Neural progenitor cell (in vitro differentiated cells): ENCODE data around the gene FANCG. TPM values are rescaled to one million over a fixed set of nuclear protein-coding genes. Genes with fewer than 3 reads are reported as not detected.

ENCODE experiments used
- DNase-seq: peaks from one replicate; pipeline ENCODE4 v3.0.0-alpha.2; 2016; ENCODE audit warnings: low spot score
- H2AFZ ChIP-seq: fragments of 200-600 bp; sonication (generic); replicated peaks from 2 replicates; pipeline ENCODE4 v1.6.1; 2016; ENCODE audit warnings: antibody characterized with exemption
- H3F3A ChIP-seq: fragments of 200-600 bp; sonication (generic); 2 replicates; pipeline ENCODE4 v1.6.1; 2016; ENCODE audit warnings: antibody characterized with exemption, low read depth
- H3K27ac ChIP-seq: fragments of 200-600 bp; sonication (generic); 2 replicates; pipeline ENCODE4 v1.5.1; 2016; ENCODE audit warnings: mild to moderate bottlenecking
- H3K27me3 ChIP-seq: fragments of 200-600 bp; sonication (generic); 2 replicates; pipeline ENCODE4 v1.6.1; 2016; ENCODE audit warnings: mild to moderate bottlenecking, moderate library complexity
- H3K36me3 ChIP-seq: fragments of 200-600 bp; sonication (generic); 2 replicates; pipeline ENCODE4 v1.5.1; 2016
- H3K4me1 ChIP-seq: fragments of 200-600 bp; sonication (generic); 2 replicates; pipeline ENCODE4 v1.6.1; 2016; ENCODE audit warnings: mixed run types
- H3K4me2 ChIP-seq: fragments of 200-600 bp; sonication (generic); 2 replicates; pipeline ENCODE4 v1.6.1; 2016
- H3K4me3 ChIP-seq: fragments of 200-600 bp; sonication (generic); 2 replicates; pipeline ENCODE4 v1.5.1; 2016
- H3K79me2 ChIP-seq: fragments of 200-600 bp; sonication (generic); 2 replicates; pipeline ENCODE4 v1.6.1; 2016; ENCODE audit warnings: low read depth
- H3K9ac ChIP-seq: fragments of 200-600 bp; sonication (generic); 2 replicates; pipeline ENCODE4 v1.6.1; 2016
- H3K9me3 ChIP-seq: fragments of 200-600 bp; sonication (generic); 2 replicates; pipeline ENCODE4 v1.5.1; 2016; ENCODE audit warnings: low read depth
- H4K20me1 ChIP-seq: fragments of 200-600 bp; sonication (generic); 2 replicates; pipeline ENCODE4 v1.6.1; 2016; ENCODE audit warnings: low read depth
- H3K27ac Mint-ChIP-seq: 3 replicates; pipeline ENCODE4 v1.8.0; 2021; ENCODE audit warnings: mixed read lengths
- H3K27me3 Mint-ChIP-seq: 2 replicates; pipeline ENCODE4 v1.8.0; 2022; ENCODE audit warnings: low read depth, mild to moderate bottlenecking, inconsistent platforms, moderate library complexity, mixed read lengths; ENCODE audit not compliant: insufficient read depth
- H3K36me3 Mint-ChIP-seq: 3 replicates; pipeline ENCODE4 v1.8.0; 2021; ENCODE audit warnings: mixed read lengths
- H3K4me1 Mint-ChIP-seq: 3 replicates; pipeline ENCODE4 v1.8.0; 2021; ENCODE audit warnings: mixed read lengths
- H3K4me3 Mint-ChIP-seq: 3 replicates; pipeline ENCODE4 v1.8.0; 2021; ENCODE audit warnings: mild to moderate bottlenecking, moderate library complexity, mixed read lengths
- H3K9me3 Mint-ChIP-seq: 3 replicates; pipeline ENCODE4 v1.8.0; 2020; ENCODE audit warnings: mixed read lengths
- EZH2 ChIP-seq: fragments of 200-600 bp; sonication (generic); IDR thresholded peaks from 2 replicates; pipeline ENCODE4 v1.6.1; 2017; ENCODE audit warnings: antibody characterized with exemption, mild to moderate bottlenecking, moderate library complexity
- EZH2phosphoT487 ChIP-seq: fragments of 200-600 bp; sonication (generic); IDR thresholded peaks from 2 replicates; pipeline ENCODE4 v1.6.1; 2017; ENCODE audit warnings: antibody characterized with exemption
- total RNA-seq: library from RNA; depleted of rRNA; stranded (reverse); fragments of >200 nt; gene quantifications from 2 replicates; pipeline ENCODE4 v1.2.3, GENCODE V29; 2015; ENCODE audit warnings: low replicate concordance
- TF ChIP-seq, protein P1 (sequence below): fragments of 200-600 bp; sonication (generic); IDR thresholded peaks from 2 replicates; pipeline ENCODE4 v1.5.1; 2017; ENCODE audit warnings: antibody characterized with exemption, mild to moderate bottlenecking

The FANCG gene
- total RNA-seq, 1 donor from 2014 or later: 89.4 TPM

DNA sequence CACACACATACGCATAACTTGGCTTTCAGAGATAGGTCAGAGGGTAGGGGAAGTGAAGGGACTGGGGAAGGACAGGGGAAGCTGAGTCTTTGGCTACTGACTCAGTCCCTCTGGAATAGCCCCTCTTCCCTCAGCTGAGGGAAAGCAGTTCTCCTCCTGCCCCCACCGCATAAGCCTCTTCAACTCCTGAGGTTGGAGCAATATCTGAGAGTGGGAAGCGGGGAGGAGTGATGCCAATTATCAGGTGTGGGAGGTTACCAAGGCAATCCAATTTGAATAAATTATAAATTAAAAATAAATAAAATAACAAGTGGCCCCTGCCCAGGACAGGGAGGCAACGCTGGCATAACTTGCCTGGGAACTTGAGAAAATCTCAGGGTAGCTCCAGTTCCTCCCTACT is 24.8 kb upstream of the FANCG start:
- Histone ChIP-seq H3K27ac (peak overlapping the region; percentile 5), H3F3A (peaks cover 17% of the 10 kb centered on the region), H3K9ac (no peak overlapping the region), H3K27me3 (no peaks in the 10 kb centered on the region), H3K4me3 (no peak overlapping the region), H3K4me1 (peaks cover 16% of the 10 kb centered on the region), H3K79me2 (peaks cover 17% of the 10 kb centered on the region), H3K36me3 (no peaks in the 10 kb centered on the region), H4K20me1 (peaks cover 7% of the 10 kb centered on the region), H3K9me3 (no peaks in the 10 kb centered on the region), H3K4me2 (peak overlapping the region; percentile 95), H2AFZ (no peak overlapping the region)
- peaks cover 14% of the 10 kb centered on the region for H3K27me3 Mint-ChIP-seq
- no peak for TF ChIP-seq EZH2phosphoT487
- TF ChIP-seq, protein P1, sequence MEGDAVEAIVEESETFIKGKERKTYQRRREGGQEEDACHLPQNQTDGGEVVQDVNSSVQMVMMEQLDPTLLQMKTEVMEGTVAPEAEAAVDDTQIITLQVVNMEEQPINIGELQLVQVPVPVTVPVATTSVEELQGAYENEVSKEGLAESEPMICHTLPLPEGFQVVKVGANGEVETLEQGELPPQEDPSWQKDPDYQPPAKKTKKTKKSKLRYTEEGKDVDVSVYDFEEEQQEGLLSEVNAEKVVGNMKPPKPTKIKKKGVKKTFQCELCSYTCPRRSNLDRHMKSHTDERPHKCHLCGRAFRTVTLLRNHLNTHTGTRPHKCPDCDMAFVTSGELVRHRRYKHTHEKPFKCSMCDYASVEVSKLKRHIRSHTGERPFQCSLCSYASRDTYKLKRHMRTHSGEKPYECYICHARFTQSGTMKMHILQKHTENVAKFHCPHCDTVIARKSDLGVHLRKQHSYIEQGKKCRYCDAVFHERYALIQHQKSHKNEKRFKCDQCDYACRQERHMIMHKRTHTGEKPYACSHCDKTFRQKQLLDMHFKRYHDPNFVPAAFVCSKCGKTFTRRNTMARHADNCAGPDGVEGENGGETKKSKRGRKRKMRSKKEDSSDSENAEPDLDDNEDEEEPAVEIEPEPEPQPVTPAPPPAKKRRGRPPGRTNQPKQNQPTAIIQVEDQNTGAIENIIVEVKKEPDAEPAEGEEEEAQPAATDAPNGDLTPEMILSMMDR: no peak
- peaks cover 36% of the 10 kb centered on the region for H3K36me3 Mint-ChIP-seq
- peak overlapping the region; percentile 94 for H3K4me3 Mint-ChIP-seq
- H3K9me3 Mint-ChIP-seq: no peaks in the 10 kb centered on the region
- H3K4me1 Mint-ChIP-seq: peaks cover 48% of the 10 kb centered on the region
- peak overlapping the region; percentile 100 for H3K27ac Mint-ChIP-seq
- DNase-seq: no peak

DNA sequence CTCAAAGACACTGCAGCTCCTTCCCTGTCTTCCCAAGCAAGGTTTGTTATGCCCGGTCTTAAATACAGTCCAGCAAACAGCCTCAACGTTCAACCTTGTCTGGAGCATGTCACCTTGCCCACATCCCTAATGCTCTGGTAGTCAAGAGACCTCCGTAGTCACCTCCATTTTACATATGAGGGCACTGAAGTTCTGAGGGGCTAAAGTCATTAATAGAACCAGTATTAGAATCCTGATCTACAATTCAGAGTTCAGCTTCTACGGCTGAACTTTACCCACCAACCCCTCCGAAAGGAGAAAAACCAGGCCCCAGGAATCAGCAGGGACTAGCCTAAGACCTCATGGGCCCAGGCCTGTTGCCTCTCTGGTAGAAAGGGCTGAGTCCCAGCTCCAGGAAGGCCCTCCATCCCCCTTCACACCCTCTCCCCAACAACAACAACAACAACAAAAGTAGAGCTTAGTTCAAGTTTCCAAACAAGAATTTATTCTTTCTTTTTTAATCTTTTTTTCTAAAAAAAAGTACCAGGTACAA is 24.0 kb upstream of the FANCG start:
- Mint-ChIP-seq H3K4me3 (peak overlapping the region; percentile 94), H3K9me3 (no peaks in the 10 kb centered on the region), H3K27ac (peak overlapping the region; percentile 100), H3K4me1 (peaks cover 42% of the 10 kb centered on the region), H3K27me3 (peaks cover 14% of the 10 kb centered on the region), H3K36me3 (peaks cover 36% of the 10 kb centered on the region)
- Histone ChIP-seq H2AFZ (peak overlapping the region; percentile 70), H3K4me1 (peaks cover 16% of the 10 kb centered on the region), H3K36me3 (no peaks in the 10 kb centered on the region), H3F3A (peaks cover 17% of the 10 kb centered on the region), H3K9me3 (no peaks in the 10 kb centered on the region), H3K27ac (peak overlapping the region; percentile 5), H3K9ac (no peak overlapping the region), H3K79me2 (peaks cover 17% of the 10 kb centered on the region), H3K27me3 (no peaks in the 10 kb centered on the region), H3K4me2 (peak overlapping the region; percentile 95), H3K4me3 (peak overlapping the region; percentile 80), H4K20me1 (no peaks in the 10 kb centered on the region)
- no peak for TF ChIP-seq EZH2
- no peak for DNase-seq

DNA sequence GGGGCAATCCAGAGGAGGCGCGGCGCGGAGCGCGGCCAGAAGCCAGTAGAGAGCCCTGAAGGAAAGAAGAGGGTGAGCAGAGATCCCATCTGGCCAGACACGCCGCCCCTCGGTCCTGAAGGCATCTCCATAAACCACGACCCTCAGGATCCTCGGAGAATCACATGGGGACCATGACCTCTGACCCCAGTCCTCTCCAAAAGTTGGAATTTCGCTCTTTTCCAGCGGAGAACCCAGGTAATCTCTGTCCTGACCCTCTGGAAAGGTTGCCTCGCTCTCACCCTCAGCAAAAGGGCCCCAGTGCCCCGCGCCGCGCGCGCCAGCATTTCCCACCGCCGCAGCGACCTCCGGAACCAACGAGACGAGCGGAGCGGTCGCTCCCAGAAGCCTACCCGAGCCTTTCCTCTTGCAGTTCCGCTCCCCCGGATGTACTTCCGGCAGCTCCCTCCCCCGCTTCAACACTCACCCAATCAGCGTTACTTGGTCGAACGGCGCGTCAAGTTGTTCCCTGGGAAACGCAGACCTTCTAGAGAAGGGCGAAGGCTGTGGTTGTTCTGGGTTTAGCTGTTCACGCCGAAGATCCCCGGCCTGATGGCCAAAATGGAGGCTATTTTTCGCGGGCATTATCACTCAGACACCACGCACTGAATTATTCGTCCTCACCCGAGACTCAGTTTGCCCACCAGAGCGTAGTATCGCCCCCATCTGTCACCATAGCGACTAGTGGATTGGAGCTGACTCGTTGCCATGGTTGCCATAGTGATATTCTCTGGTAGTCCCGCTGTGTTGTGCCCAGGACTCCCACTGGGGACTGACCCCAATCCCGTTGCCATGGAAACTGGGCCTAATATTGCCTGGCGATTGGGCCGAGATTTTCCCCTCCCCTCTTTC is 23.3 kb upstream of the FANCG start, which contains the start of gene STOML2:
Gene STOML2 (minus strand): TSS at position 363 of the 891 bp plus-strand sequence. CDS start 37 bp downstream, at position 326.
- Histone ChIP-seq H3K36me3 (no peaks in the 10 kb centered on the region), H4K20me1 (no peaks in the 10 kb centered on the region), H3K9me3 (no peaks in the 10 kb centered on the region), H3K4me2 (peak within 1 kb of the TSS; percentile 95), H3K27ac (peak within 1 kb of the TSS; percentile 13), H3K4me1 (peaks cover 16% of the 10 kb centered on the region), H3K9ac (peak within 1 kb of the TSS; percentile 90), H3K79me2 (peaks cover 17% of the 10 kb centered on the region), H2AFZ (peak within 1 kb of the TSS; percentile 70), H3F3A (peaks cover 17% of the 10 kb centered on the region), H3K27me3 (no peaks in the 10 kb centered on the region), H3K4me3 (peak within 1 kb of the TSS; percentile 80)
- H3K4me1 Mint-ChIP-seq: peaks cover 42% of the 10 kb centered on the region
- H3K27me3 Mint-ChIP-seq: peaks cover 14% of the 10 kb centered on the region
- no peak for TF ChIP-seq EZH2
- TF ChIP-seq, protein P1: peak; percentile 2
- no peaks in the 10 kb centered on the region for H3K9me3 Mint-ChIP-seq
- peak within 1 kb of the TSS; percentile 100 for H3K27ac Mint-ChIP-seq
- peaks cover 32% of the 10 kb centered on the region for H3K36me3 Mint-ChIP-seq
- peak; percentile 98 for DNase-seq
- H3K4me3 Mint-ChIP-seq: peak within 1 kb of the TSS; percentile 94

DNA sequence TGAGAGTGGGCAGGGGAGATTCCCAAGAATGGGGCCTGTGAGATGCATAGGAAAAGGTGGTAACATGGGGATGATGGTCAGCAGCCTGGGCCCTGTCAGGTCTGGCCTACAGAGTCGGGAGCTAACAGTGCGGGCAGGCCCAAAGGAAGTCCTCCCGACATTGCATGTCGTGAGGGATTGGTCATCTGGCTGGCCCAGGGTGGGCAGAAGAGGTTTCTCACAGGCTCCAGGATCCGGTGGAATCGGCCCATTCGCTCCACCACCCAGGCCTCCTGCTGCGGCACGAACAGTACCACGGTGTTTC is 22.7 kb upstream of the FANCG start:
- DNase-seq: no peak
- Histone ChIP-seq H3F3A (peaks cover 17% of the 10 kb centered on the region), H3K27ac (peak overlapping the region; percentile 13), H3K9ac (peak overlapping the region; percentile 90), H4K20me1 (no peaks in the 10 kb centered on the region), H3K4me2 (peak overlapping the region; percentile 95), H3K36me3 (no peaks in the 10 kb centered on the region), H3K79me2 (peaks cover 17% of the 10 kb centered on the region), H3K4me1 (peaks cover 16% of the 10 kb centered on the region), H3K4me3 (peak overlapping the region; percentile 80), H3K9me3 (no peaks in the 10 kb centered on the region), H2AFZ (peak overlapping the region; percentile 56), H3K27me3 (no peaks in the 10 kb centered on the region)
- Mint-ChIP-seq H3K9me3 (no peaks in the 10 kb centered on the region), H3K4me1 (peaks cover 45% of the 10 kb centered on the region), H3K27ac (peak overlapping the region; percentile 100), H3K27me3 (peaks cover 14% of the 10 kb centered on the region), H3K36me3 (peaks cover 32% of the 10 kb centered on the region), H3K4me3 (peak overlapping the region; percentile 94)
- TF ChIP-seq, protein P1: no peak
- TF ChIP-seq EZH2phosphoT487 (no peak), EZH2 (no peak)
